GM21423 (cell line): ENCODE data around the gene LPP.

Source experiments
- ATAC-seq: cut with Tn5 transposase; IDR thresholded peaks from one replicate; pipeline ENCODE4 v1.9.1; 2021; ENCODE audit warnings: mild to moderate bottlenecking, moderate library complexity; ENCODE audit not compliant: unreplicated experiment

The LPP gene

GRCh38 chr3:188503647-188504046 is 349.7 kb downstream of the LPP start:
- ATAC-seq = no peak

- no peak for ATAC-seq
Observed at GRCh38 chr3:188505151-188505550, 351.2 kb downstream of the LPP start.

- ATAC-seq = no peak
Observed at GRCh38 chr3:188505911-188506310, 352.0 kb downstream of the LPP start.

- no peak for ATAC-seq
Observed at GRCh38 chr3:188506446-188506845, 352.5 kb downstream of the LPP start.

GRCh38 chr3:188507244-188507720 is 353.3 kb downstream of the LPP start:
- no peak for ATAC-seq

- no peak for ATAC-seq
Observed at GRCh38 chr3:188508454-188508853, 354.5 kb downstream of the LPP start.

- ATAC-seq = no peak
Observed at GRCh38 chr3:188509316-188509715, 355.4 kb downstream of the LPP start.

- no peak for ATAC-seq
Observed at GRCh38 chr3:188510366-188510765, 356.4 kb downstream of the LPP start.

- no peak for ATAC-seq
Observed at GRCh38 chr3:188513662-188514328, 359.8 kb downstream of the LPP start.

GRCh38 chr3:188516515-188516914 is 362.6 kb downstream of the LPP start:
- no peak for ATAC-seq

GRCh38 chr3:188518416-188518815 is 364.5 kb downstream of the LPP start:
- no peak for ATAC-seq

GRCh38 chr3:188518835-188519452 is 365.0 kb downstream of the LPP start:
- no peak for ATAC-seq

GRCh38 chr3:188520466-188520865 is 366.5 kb downstream of the LPP start:
- no peak for ATAC-seq

GRCh38 chr3:188522115-188522514 is 368.2 kb downstream of the LPP start:
- no peak for ATAC-seq

- ATAC-seq = no peak
Observed at GRCh38 chr3:188523291-188523690, 369.3 kb downstream of the LPP start.

GRCh38 chr3:188524052-188524451 is 370.1 kb downstream of the LPP start:
- no peak for ATAC-seq

- no peak for ATAC-seq
Observed at GRCh38 chr3:188526057-188526456, 372.1 kb downstream of the LPP start.

GRCh38 chr3:188527389-188527788 is 373.4 kb downstream of the LPP start:
- ATAC-seq = no peak

GRCh38 chr3:188528396-188528795 is 374.4 kb downstream of the LPP start:
- ATAC-seq = no peak

GRCh38 chr3:188529228-188529627 is 375.3 kb downstream of the LPP start:
- no peak for ATAC-seq

- ATAC-seq = no peak
Observed at GRCh38 chr3:188530226-188530625, 376.3 kb downstream of the LPP start.

GRCh38 chr3:188531210-188531609 is 377.3 kb downstream of the LPP start:
- ATAC-seq = no peak

- no peak for ATAC-seq
Observed at GRCh38 chr3:188533172-188533571, 379.2 kb downstream of the LPP start.
